IMR-90 (cell line): ENCODE results near the gene GRB2. TPM values are rescaled to one million over a fixed set of nuclear protein-coding genes. Genes with fewer than 3 reads are reported as not detected.

ENCODE experiments used
- ATAC-seq: fragments of 200-7000 bp; cut with Tn5 transposase; 2 replicates; pipeline ENCODE4 v1.9.1; 2020; ENCODE audit warnings: low read depth, mild to moderate bottlenecking, moderate library complexity
- BruUV-seq: library from RNA; stranded (reverse); fragments of 400-500 nt; replicated peaks from 2 replicates; lab custom pipeline; 2021; lab: Mats Ljungman, UMichigan
- CTCF ChIA-PET: fragments of 300-600 bp; formaldehyde crosslinking; extraction: SDS; loops from one replicate; lab custom pipeline; 2021; ENCODE audit warnings: antibody characterized with exemption; lab: Yijun Ruan, JAX
- POLR2A ChIA-PET: fragments of 300-600 bp; sonication (Branson Sonifier 250); formaldehyde crosslinking; loops from one replicate; lab custom pipeline; 2022; ENCODE audit warnings: antibody characterized with exemption; ENCODE audit not compliant: unreplicated experiment; lab: Charles Lee
- DNase-seq: peaks from one replicate; pipeline ENCODE4 v3.0.0; 2013
- H2AFZ ChIP-seq: replicated peaks from 2 replicates; pipeline ENCODE3; 2013; ENCODE audit warnings: low read length, mild to moderate bottlenecking; ENCODE audit not compliant: poor library complexity
- H2AK5ac ChIP-seq: 2 replicates; pipeline ENCODE4 v1.6.1; 2013; ENCODE audit warnings: low read depth, low read length, inconsistent platforms
- H2AK9ac ChIP-seq: replicated peaks from 2 replicates; pipeline ENCODE3; 2013; ENCODE audit warnings: mild to moderate bottlenecking, low read depth, low read length, moderate library complexity; ENCODE audit not compliant: poor library complexity
- H2BK120ac ChIP-seq: 2 replicates; pipeline ENCODE4 v1.6.1; 2013; ENCODE audit warnings: low read depth, low read length, inconsistent platforms
- H2BK15ac ChIP-seq: 3 replicates; pipeline ENCODE4 v1.6.1; 2013; ENCODE audit warnings: low read depth, low read length, inconsistent platforms
- H2BK20ac ChIP-seq: 2 replicates; pipeline ENCODE4 v1.6.1; 2013; ENCODE audit warnings: low read depth, mild to moderate bottlenecking, inconsistent platforms, low read length, moderate library complexity
- H2BK5ac ChIP-seq: 2 replicates; pipeline ENCODE4 v1.6.1; 2013; ENCODE audit warnings: mild to moderate bottlenecking, low read depth, low read length, inconsistent platforms; ENCODE audit not compliant: poor library complexity, severe bottlenecking
- H3K14ac ChIP-seq: replicated peaks from 2 replicates; pipeline ENCODE4 v1.6.1; 2013; ENCODE audit warnings: low read depth, low read length, inconsistent platforms
- H3K18ac ChIP-seq: 2 replicates; pipeline ENCODE4 v1.6.1; 2013; ENCODE audit warnings: low read depth, low read length, control low read depth
- H3K23ac ChIP-seq: 2 replicates; pipeline ENCODE4 v1.6.1; 2013; ENCODE audit warnings: low read depth, low read length, inconsistent platforms
- H3K27ac ChIP-seq: 2 replicates; pipeline ENCODE4 v1.5.1; 2013; ENCODE audit warnings: mild to moderate bottlenecking, control low read depth, low read length; ENCODE audit not compliant: insufficient read depth
- H3K27me3 ChIP-seq: 2 replicates; pipeline ENCODE4 v1.6.1; 2013; ENCODE audit warnings: low read length; ENCODE audit not compliant: control insufficient read depth, insufficient read depth
- H3K36me3 ChIP-seq: 2 replicates; pipeline ENCODE4 v1.6.1; 2013; ENCODE audit warnings: low read length, mixed read lengths; ENCODE audit not compliant: control insufficient read depth, insufficient read depth
- H3K4ac ChIP-seq: 2 replicates; pipeline ENCODE4 v1.6.1; 2013; ENCODE audit warnings: low read depth, low read length, inconsistent platforms
- H3K4me1 ChIP-seq: 2 replicates; pipeline ENCODE4 v1.6.1; 2013; ENCODE audit warnings: low read length, mixed read lengths; ENCODE audit not compliant: control insufficient read depth, insufficient read depth
- H3K4me2 ChIP-seq: 2 replicates; pipeline ENCODE4 v1.6.1; 2013; ENCODE audit warnings: low read depth, mild to moderate bottlenecking, control low read depth, low read length, moderate library complexity
- H3K4me3 ChIP-seq: 2 replicates; pipeline ENCODE4 v1.5.1; 2013; ENCODE audit warnings: low read depth, mild to moderate bottlenecking, control low read depth, low read length, moderate library complexity; ENCODE audit not compliant: insufficient read depth
- H3K56ac ChIP-seq: 2 replicates; pipeline ENCODE4 v1.6.1; 2013; ENCODE audit warnings: low read length, inconsistent platforms; ENCODE audit not compliant: insufficient read depth; ENCODE audit errors: extremely low read depth
- H3K79me1 ChIP-seq, 2 experiments: 2 replicates each; pipeline ENCODE4 v1.6.1; 2013; ENCODE audit warnings: low read length in 2 of 2, inconsistent platforms in 1 of 2, low read depth in 1 of 2
- H3K9ac ChIP-seq: 2 replicates; pipeline ENCODE4 v1.6.1; 2013; ENCODE audit warnings: low read depth, low read length, control low read depth
- H3K9me1 ChIP-seq: 2 replicates; pipeline ENCODE4 v1.6.1; 2013; ENCODE audit warnings: low read length, inconsistent platforms; ENCODE audit not compliant: insufficient read depth
- H3K9me3 ChIP-seq: 2 replicates; pipeline ENCODE4 v1.6.1; 2013; ENCODE audit warnings: low read length; ENCODE audit not compliant: control insufficient read depth, insufficient read depth
- H4K20me1 ChIP-seq: 2 replicates; pipeline ENCODE4 v1.6.1; 2013; ENCODE audit warnings: low read length, inconsistent platforms; ENCODE audit not compliant: insufficient read depth
- H4K5ac ChIP-seq: 2 replicates; pipeline ENCODE4 v1.6.1; 2013; ENCODE audit warnings: mild to moderate bottlenecking, low read depth, low read length, control low read depth
- H4K8ac ChIP-seq, 2 experiments: 2 replicates each; pipeline ENCODE4 v1.6.1; 2013; ENCODE audit warnings: low read depth in 2 of 2, low read length in 2 of 2, control low read depth in 1 of 2, inconsistent platforms in 1 of 2
- H4K91ac ChIP-seq: 2 replicates; pipeline ENCODE4 v1.6.1; 2013; ENCODE audit warnings: low read depth, low read length, inconsistent platforms; ENCODE audit not compliant: insufficient read depth
- BHLHE40 ChIP-seq: fragments of 150-350 bp; IDR thresholded peaks from 2 replicates; pipeline ENCODE4 v1.6.1; 2016; ENCODE audit warnings: mild to moderate bottlenecking, low read depth, low read length
- CEBPB ChIP-seq: IDR thresholded peaks from 2 replicates; pipeline ENCODE4 v1.6.1; 2012; ENCODE audit warnings: low read depth, low read length, improper control_type of control experiment
- CHD1 ChIP-seq: IDR thresholded peaks from 2 replicates; pipeline ENCODE4 v1.6.1; 2012; ENCODE audit warnings: low read depth, low read length, improper control_type of control experiment
- ELK1 ChIP-seq: fragments of 150-350 bp; IDR thresholded peaks from 2 replicates; pipeline ENCODE4 v1.6.1; 2016; ENCODE audit warnings: low read depth, mild to moderate bottlenecking, low read length, moderate library complexity, borderline replicate concordance
- FOS ChIP-seq: fragments of 150-350 bp; IDR thresholded peaks from 2 replicates; pipeline ENCODE4 v1.6.1; 2016; ENCODE audit warnings: low read depth, low read length
- MAFK ChIP-seq: IDR thresholded peaks from 2 replicates; pipeline ENCODE4 v1.6.1; 2012; ENCODE audit warnings: low read depth, low read length, improper control_type of control experiment
- MAZ ChIP-seq: IDR thresholded peaks from 2 replicates; pipeline ENCODE4 v1.6.1; 2012; ENCODE audit warnings: low read depth, mild to moderate bottlenecking, low read length, improper control_type of control experiment, moderate library complexity, borderline replicate concordance
- MXI1 ChIP-seq: IDR thresholded peaks from 2 replicates; pipeline ENCODE4 v1.6.1; 2012; ENCODE audit warnings: low read depth, mild to moderate bottlenecking, low read length, moderate library complexity, borderline replicate concordance
- NFE2L2 ChIP-seq: fragments of 150-350 bp; IDR thresholded peaks from 2 replicates; pipeline ENCODE4 v1.6.1; 2016; ENCODE audit warnings: low read depth, mild to moderate bottlenecking, low read length
- POLR2A ChIP-seq: IDR thresholded peaks from 2 replicates; pipeline ENCODE4 v1.6.1; 2012; ENCODE audit warnings: mild to moderate bottlenecking, low read depth, low read length
- RAD21 ChIP-seq: IDR thresholded peaks from 2 replicates; pipeline ENCODE4 v1.6.1; 2012; ENCODE audit warnings: low read length, improper control_type of control experiment
- RCOR1 ChIP-seq: IDR thresholded peaks from 2 replicates; pipeline ENCODE4 v1.6.1; 2012; ENCODE audit warnings: mild to moderate bottlenecking, low read length, improper control_type of control experiment; ENCODE audit not compliant: insufficient replicate concordance
- RFX5 ChIP-seq: IDR thresholded peaks from 2 replicates; pipeline ENCODE4 v1.8.0; 2012; ENCODE audit warnings: low read depth, mild to moderate bottlenecking, low read length, moderate library complexity
- SMC3 ChIP-seq: fragments of 150-350 bp; IDR thresholded peaks from 2 replicates; pipeline ENCODE4 v1.6.1; 2016; ENCODE audit warnings: low read depth, mild to moderate bottlenecking, antibody characterized with exemption, low read length, moderate library complexity
- WGBS, 2 experiments: methylation state at CpG; one replicate each; pipeline versions ENCODE4 v1.1.5 to v1.1.7; 2013; ENCODE audit warnings: missing lambda C conversion rate in 2 of 2; ENCODE audit not compliant: insufficient read length in 1 of 2; ENCODE audit errors: extremely low coverage in 2 of 2; 5-methylcytosine and 5-hydroxymethylcytosine counted together
- dilution Hi-C: fragments of 300-500 bp; cut with HindIII; formaldehyde crosslinking; loops from one replicate; pipeline ENCODE4 v1.14.3; 2018; ENCODE audit warnings: low sequenced_read_pairs; ENCODE audit not compliant: unreplicated experiment
- in situ Hi-C: fragments of 300-500 bp; cut with MboI; formaldehyde crosslinking; loops from 3 replicates; pipeline ENCODE4 v1.14.3; 2019; ENCODE audit warnings: low sequenced_read_pairs, inconsistent platforms, mixed read lengths
- intact Hi-C: fragments of 100-400 bp; cut with micrococcal nuclease; formaldehyde crosslinking; loops from 2 replicates; pipeline ENCODE4 v1.10.0; 2022
- polyA plus RNA-seq, 3 experiments: library from polyadenylated mRNA; depleted of rRNA; stranded (reverse); fragments of >200 nt; gene quantifications; 2 replicates each; pipeline ENCODE4 v1.2.3, GENCODE V29; 2012; ENCODE audit warnings: low replicate concordance in 1 of 3
- total RNA-seq: library from RNA; depleted of rRNA; stranded (reverse); fragments of >200 nt; gene quantifications from 2 replicates; pipeline ENCODE4 v1.2.3, GENCODE V29; 2012
- TF ChIP-seq, protein P1 (sequence below): conservative IDR thresholded peaks from 2 replicates; pipeline ENCODE4 v1.5.1; 2012; ENCODE audit warnings: mild to moderate bottlenecking, low read depth, low read length, improper control_type of control experiment
- TF ChIP-seq, protein P2 (sequence below): fragments of 150-350 bp; IDR thresholded peaks from 2 replicates; pipeline ENCODE4 v1.6.1; 2017; ENCODE audit warnings: mild to moderate bottlenecking, antibody characterized with exemption, low read length, low read depth

Gene GRB2
- total and polyA plus RNA-seq, 2 of the 4 experiments (the other 2 are of a cell fraction), result 49.3 to 62.1 TPM

DNA sequence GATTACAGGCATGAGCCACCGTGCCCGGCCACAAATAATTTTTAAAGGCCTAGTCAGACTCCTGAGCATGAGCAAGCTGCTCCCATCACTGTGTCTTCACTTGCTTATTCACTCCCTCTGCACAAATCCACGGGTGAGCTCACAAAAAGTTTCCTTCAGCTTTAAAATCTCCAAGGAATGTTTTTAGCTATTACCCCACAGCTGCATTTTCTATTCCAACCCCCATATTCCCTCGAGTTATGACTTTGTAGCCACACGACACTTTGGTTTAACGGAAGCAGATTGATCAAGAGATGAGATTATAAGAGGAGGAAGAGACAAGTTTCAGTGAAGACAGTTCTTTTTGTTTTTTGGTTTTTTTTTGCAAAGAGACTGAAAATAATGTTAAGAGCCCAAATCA, 67.1 kb downstream of the GRB2 start:
- peak overlapping the region; percentile 20; the same call in 1 of the 2 replicates for H3K27ac ChIP-seq
- no CpG with 5 or more reads among the region's 6 CpGs for WGBS, 2 experiments
- peak; percentile 65 for DNase-seq
- no peaks in the 10 kb centered on the region; the same call in 1 of the 2 replicates for H3K4me1 ChIP-seq
- H3K27me3 ChIP-seq, result no peaks in the 10 kb centered on the region
- no peak overlapping the region for H2BK15ac ChIP-seq
- intact Hi-C loops (no loop called here), in situ Hi-C loops (no loop called here), dilution Hi-C loops (no loop called here)
- H3K56ac ChIP-seq, result no peak overlapping the region
- H3K9me1 ChIP-seq, result peaks cover 11% of the 10 kb centered on the region
- no peak for TF ChIP-seq MAZ
- TF ChIP-seq RFX5, result no peak
- no peak for TF ChIP-seq CHD1
- TF ChIP-seq, protein P1, sequence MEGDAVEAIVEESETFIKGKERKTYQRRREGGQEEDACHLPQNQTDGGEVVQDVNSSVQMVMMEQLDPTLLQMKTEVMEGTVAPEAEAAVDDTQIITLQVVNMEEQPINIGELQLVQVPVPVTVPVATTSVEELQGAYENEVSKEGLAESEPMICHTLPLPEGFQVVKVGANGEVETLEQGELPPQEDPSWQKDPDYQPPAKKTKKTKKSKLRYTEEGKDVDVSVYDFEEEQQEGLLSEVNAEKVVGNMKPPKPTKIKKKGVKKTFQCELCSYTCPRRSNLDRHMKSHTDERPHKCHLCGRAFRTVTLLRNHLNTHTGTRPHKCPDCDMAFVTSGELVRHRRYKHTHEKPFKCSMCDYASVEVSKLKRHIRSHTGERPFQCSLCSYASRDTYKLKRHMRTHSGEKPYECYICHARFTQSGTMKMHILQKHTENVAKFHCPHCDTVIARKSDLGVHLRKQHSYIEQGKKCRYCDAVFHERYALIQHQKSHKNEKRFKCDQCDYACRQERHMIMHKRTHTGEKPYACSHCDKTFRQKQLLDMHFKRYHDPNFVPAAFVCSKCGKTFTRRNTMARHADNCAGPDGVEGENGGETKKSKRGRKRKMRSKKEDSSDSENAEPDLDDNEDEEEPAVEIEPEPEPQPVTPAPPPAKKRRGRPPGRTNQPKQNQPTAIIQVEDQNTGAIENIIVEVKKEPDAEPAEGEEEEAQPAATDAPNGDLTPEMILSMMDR, result no peak
- no peak for TF ChIP-seq CEBPB
- no peak for TF ChIP-seq ELK1
- no peak for TF ChIP-seq POLR2A
- no peak for TF ChIP-seq RAD21
- TF ChIP-seq MXI1, result no peak
- TF ChIP-seq RCOR1, result no peak
- TF ChIP-seq, protein P2, sequence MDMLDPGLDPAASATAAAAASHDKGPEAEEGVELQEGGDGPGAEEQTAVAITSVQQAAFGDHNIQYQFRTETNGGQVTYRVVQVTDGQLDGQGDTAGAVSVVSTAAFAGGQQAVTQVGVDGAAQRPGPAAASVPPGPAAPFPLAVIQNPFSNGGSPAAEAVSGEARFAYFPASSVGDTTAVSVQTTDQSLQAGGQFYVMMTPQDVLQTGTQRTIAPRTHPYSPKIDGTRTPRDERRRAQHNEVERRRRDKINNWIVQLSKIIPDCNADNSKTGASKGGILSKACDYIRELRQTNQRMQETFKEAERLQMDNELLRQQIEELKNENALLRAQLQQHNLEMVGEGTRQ, result no peak
- TF ChIP-seq FOS, result no peak
- no peak for TF ChIP-seq SMC3
- no peak for TF ChIP-seq BHLHE40
- no peak for TF ChIP-seq MAFK
- TF ChIP-seq NFE2L2, result no peak
- peaks cover 43 to 75% of the 10 kb centered on the region in 2 experiments for H3K79me1 ChIP-seq
- no peak overlapping the region for H2AFZ ChIP-seq
- POLR2A ChIA-PET, result interaction anchor here (0.6 kb wide), 1 partner anchor 15 kb away, joined by 17 read pairs; no protein-coding TSS in a partner anchor
- no peak overlapping the region for H2BK120ac ChIP-seq
- H4K91ac ChIP-seq, result no peak overlapping the region
- H4K5ac ChIP-seq, result no peak overlapping the region
- peak overlapping the region; percentile 76 for H2BK5ac ChIP-seq
- H2AK9ac ChIP-seq, result no peak overlapping the region
- peaks cover 66% of the 10 kb centered on the region for H4K20me1 ChIP-seq
- H3K4me3 ChIP-seq, result no peak overlapping the region
- 0 out of 4 replicates have a peak overlapping the region, but pooled peaks of 1 of the 2 experiments have one; percentile 52 for H4K8ac ChIP-seq
- H3K23ac ChIP-seq, result peak overlapping the region; percentile 68; the same call in 1 of the 2 replicates
- H2BK20ac ChIP-seq, result no peak overlapping the region
- peak; percentile 83 for ATAC-seq
- CTCF ChIA-PET, result no interaction called here
- H3K4me2 ChIP-seq, result peak overlapping the region; percentile 34; the same call in 1 of the 2 replicates
- no peak overlapping the region for H3K4ac ChIP-seq
- no peak overlapping the region for H2AK5ac ChIP-seq
- no TSS peak for BruUV-seq
- no peak overlapping the region for H3K14ac ChIP-seq
- H3K9me3 ChIP-seq, result no peaks in the 10 kb centered on the region
- H3K18ac ChIP-seq, result no peak overlapping the region
- H3K9ac ChIP-seq, result no peak overlapping the region
- H3K36me3 ChIP-seq, result peaks cover 1% of the 10 kb centered on the region; the same call in 1 of the 2 replicates
